GM12864 (cell line): ENCODE results near the gene C13orf42.

ENCODE experiments used
- DNase-seq: peaks from one replicate; pipeline ENCODE4 v3.0.0-alpha.2; 2011; ENCODE audit warnings: low read depth
- H3K4me3 ChIP-seq: 2 replicates; pipeline ENCODE4 v1.5.1; 2011; ENCODE audit warnings: mild to moderate bottlenecking, low read depth, low read length, control low read depth
- TF ChIP-seq, protein P1 (sequence below): IDR thresholded peaks from 2 replicates; pipeline ENCODE4 v1.5.1; 2011; ENCODE audit warnings: low read depth, mild to moderate bottlenecking, moderate library complexity, low read length, control low read depth, inconsistent platforms; ENCODE audit errors: missing control alignments

C13orf42 gene

DNA sequence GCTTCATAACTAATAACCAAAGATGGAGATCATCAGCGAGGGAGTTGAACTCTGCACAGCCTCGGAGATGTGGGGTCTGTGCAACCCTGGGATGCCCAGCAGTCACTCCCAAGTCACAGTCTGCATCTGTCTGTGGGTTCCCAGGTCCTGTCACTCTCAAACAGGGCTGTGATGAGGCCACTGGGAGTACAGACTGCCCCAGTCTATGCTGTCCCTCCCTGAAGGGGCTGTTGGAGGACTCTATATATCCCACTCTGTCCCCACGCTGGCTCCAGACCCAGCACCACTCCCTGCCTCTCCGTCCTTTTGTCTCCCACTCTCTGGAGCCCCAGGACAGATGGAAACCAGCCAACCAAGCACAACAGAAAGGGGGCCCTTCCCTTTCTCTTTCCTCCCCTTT, 26.2 kb upstream of the C13orf42 start:
- no peak overlapping the region for H3K4me3 ChIP-seq
- no peak for DNase-seq
- TF ChIP-seq, protein P1, sequence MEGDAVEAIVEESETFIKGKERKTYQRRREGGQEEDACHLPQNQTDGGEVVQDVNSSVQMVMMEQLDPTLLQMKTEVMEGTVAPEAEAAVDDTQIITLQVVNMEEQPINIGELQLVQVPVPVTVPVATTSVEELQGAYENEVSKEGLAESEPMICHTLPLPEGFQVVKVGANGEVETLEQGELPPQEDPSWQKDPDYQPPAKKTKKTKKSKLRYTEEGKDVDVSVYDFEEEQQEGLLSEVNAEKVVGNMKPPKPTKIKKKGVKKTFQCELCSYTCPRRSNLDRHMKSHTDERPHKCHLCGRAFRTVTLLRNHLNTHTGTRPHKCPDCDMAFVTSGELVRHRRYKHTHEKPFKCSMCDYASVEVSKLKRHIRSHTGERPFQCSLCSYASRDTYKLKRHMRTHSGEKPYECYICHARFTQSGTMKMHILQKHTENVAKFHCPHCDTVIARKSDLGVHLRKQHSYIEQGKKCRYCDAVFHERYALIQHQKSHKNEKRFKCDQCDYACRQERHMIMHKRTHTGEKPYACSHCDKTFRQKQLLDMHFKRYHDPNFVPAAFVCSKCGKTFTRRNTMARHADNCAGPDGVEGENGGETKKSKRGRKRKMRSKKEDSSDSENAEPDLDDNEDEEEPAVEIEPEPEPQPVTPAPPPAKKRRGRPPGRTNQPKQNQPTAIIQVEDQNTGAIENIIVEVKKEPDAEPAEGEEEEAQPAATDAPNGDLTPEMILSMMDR, result no peak

DNA sequence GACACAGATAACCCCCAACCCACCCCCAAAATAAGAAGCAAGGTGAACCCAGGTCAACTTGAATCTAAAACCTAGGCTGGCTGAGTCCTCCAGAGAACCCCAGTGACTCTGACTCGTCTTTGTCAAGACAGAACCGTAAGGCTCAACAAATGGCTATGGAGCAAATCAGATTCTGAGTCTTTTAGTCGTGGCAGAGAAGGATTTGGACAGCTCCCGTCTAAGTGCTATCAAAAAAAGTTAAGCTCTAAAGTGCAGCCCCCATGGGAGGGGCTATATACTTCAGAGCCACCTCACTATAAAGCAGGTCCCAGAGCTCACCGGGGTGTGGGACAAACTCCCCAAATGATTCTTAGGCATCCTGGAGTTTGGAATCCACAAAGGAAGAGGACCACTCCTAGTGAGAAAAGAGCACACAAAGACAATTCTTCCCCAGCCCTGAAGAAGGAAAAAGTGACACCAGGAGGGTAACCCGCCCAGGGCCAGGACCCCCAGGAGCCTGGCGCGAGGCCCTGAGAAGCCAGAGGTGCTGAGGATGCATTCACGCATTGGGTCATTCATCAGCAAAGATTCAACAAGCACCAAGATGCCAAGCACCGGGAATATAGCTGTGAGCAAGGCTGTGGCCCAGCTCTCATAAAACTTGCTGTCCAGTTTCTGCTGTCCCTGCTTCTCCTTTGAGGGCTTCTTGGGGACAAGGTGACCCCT, 25.4 kb upstream of the C13orf42 start:
- no peak overlapping the region for H3K4me3 ChIP-seq
- TF ChIP-seq, protein P1, result no peak
- DNase-seq, result no peak

DNA sequence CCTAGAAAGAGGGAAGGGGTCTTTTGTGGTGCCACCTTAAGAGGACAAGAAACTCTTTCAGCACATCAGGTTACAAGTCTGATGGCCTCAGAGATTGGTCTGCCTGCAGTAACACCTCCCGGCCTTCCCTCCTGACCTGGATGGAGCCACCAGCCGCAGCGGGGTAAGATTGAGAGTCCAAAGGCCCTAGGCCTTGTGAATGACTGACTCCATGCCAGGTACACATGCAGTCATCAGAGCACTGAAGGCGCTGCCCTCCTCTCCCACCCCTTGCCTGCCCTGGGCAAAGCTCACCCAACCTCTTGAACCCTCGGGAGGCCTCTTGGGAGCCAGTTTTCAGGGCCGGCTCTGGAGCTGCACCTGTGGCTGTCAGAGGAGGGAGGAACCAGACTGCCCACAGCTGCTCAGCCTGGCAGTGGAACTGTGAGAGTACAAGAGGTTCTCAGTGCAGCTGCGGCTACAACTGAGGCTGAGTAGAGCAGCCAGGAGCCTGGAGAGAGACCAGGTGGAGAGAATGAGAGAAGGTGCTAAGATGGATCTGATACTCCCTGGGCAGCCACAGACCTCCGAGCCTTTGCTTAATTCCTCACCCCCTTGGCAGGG, 23.8 kb upstream of the C13orf42 start:
- H3K4me3 ChIP-seq, result no peak overlapping the region
- no peak for DNase-seq
- TF ChIP-seq, protein P1, result no peak

DNA sequence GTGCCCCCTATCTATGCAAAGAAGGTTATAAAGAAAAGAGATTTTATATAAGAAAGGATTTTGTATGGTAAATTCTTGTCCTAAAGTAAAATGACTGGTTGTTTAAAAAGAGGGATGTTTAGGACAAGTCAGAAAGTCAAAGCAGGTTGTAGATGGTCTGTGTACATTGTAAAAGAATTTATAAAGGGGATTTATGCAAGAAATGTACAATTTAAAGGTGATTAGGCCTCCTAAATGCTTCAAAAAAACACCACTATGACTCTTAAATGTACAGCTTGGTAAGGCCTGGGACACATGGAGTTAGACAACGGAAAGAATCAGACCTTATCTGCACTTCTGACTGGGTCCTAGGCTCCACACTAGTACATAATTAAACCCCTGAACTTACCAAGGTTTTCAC, 19.3 kb upstream of the C13orf42 start:
- DNase-seq, result no peak
- TF ChIP-seq, protein P1, result no peak
- H3K4me3 ChIP-seq, result no peak overlapping the region

DNA sequence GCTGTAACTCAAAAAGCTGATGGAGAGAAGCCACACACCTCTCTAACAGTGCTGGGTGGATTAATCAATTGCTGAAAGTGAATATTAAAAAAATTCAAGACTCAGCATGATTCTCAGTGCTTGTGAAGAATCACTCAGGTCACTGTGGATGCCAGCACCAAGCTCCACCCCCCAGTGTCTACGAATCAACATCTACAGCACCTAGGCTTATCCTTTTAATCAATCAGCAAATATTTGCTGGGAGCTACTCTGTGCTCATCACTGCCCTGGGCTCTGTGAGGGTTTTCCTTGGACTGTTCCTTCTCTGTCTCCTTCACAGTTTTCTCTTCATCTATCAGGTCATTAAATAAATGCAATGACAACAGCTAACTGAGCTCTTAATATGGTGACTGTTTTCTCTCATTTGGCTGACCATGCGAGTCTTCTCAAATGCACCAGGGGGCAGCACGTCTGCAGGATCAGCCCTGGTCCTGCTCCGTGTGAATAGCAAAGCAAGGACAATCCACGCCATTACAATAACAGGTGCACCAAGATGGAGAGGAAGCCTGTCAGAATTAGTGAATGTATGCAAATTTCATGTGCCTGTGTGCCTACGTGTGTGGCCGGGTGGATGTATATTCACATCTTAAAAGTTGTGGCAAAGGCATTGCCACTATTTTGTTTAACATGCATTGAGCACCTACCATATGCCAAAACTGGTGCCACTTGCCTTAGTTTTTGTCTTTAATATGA, 14.6 kb upstream of the C13orf42 start:
- TF ChIP-seq, protein P1, result peak; percentile 85
- peak; percentile 26 for DNase-seq
- no peak overlapping the region for H3K4me3 ChIP-seq

DNA sequence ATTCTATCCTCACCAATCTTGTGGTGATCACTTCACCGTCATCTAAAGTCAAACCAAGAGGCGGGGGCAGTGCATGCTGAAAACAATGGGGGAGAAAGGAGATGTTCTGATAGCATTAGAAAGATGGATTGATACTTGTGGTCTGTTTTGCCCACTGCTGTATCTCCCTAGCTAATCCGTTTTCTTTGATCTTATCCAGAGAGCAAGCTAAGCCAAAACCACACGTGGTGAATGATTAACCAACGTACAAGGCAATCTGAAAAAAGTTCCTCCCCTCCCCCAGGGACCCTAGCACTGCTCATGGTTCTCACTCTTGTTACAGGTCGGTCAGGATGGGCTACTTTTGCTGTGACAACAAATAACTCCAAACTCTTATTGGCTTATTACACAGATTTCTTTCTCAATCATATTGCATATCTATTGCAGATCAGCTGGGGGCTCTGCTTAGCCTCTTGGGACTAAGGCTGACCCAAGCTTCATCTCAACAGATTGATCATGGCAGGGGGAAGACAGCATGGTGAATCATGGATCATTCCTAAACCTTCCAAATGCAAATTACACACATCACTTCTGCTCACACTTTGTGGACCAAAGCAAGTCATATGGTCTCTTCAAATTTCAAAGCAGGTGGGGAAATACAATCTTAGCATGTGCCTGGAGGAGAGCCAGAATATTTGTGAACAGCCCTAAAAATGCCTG, 11.9 kb upstream of the C13orf42 start:
- no peak for DNase-seq
- no peak overlapping the region for H3K4me3 ChIP-seq
- TF ChIP-seq, protein P1, result no peak
